Posterior vena cava (tissue), 2 donors: ENCODE data around the gene FGD3. TPM values are rescaled to one million over a fixed set of nuclear protein-coding genes. Genes with fewer than 3 reads are reported as not detected.

Source experiments
- DNase-seq: peaks from one replicate; pipeline ENCODE4 v3.0.0-alpha.2; 2020; ENCODE audit warnings: low spot score
- intact Hi-C, 2 donors: fragments of 100-400 bp; cut with DNase I; formaldehyde crosslinking; loops; one replicate each; pipeline versions ENCODE4 v1.14.1 to v1.14.2; 2022 to 2023
- total RNA-seq, 2 donors: library from RNA; stranded (reverse); fragmentation: NEBNext Ultra II Directional; extraction: Animal tissue kit (Norgen Biotek cat#: 25700); gene quantifications; one replicate each; pipeline ENCODE4 v1.2.1, GENCODE V29; 2021
- donor health status: DM: yes; HTN: yes; CAD: no.
- donor health status: DM: yes; HTN: yes; CAD: no.

FGD3 gene
- total RNA-seq, 2 donors from 2014 or later: 6.3 to 7.5 TPM

- intact Hi-C loops: no loop called here
- DNase-seq: peak; percentile 79
These were observed 75.6 kb downstream of the FGD3 start for GRCh38 chr9:93022721-93023520.

- intact Hi-C loops: no loop called here
- no peak for DNase-seq
These were observed 76.1 kb downstream of the FGD3 start for GRCh38 chr9:93023521-93023815.

GRCh38 chr9:93024646-93024910, 77.3 kb downstream of the FGD3 start:
- intact Hi-C loops: no loop called here

GRCh38 chr9:93024986-93025630, 77.8 kb downstream of the FGD3 start:
- intact Hi-C loops: no loop called here
- DNase-seq: peak; percentile 62

More at GRCh38 chr9:93024646-93024910, 77.3 kb downstream of the FGD3 start:
- no peak for DNase-seq

- DNase-seq: no peak
- intact Hi-C loops: no loop called here
These were observed 78.4 kb downstream of the FGD3 start for GRCh38 chr9:93025736-93026135.

GRCh38 chr9:93026640-93027039, 79.3 kb downstream of the FGD3 start:
- DNase-seq: no peak
- intact Hi-C loops: no loop called here

DNA sequence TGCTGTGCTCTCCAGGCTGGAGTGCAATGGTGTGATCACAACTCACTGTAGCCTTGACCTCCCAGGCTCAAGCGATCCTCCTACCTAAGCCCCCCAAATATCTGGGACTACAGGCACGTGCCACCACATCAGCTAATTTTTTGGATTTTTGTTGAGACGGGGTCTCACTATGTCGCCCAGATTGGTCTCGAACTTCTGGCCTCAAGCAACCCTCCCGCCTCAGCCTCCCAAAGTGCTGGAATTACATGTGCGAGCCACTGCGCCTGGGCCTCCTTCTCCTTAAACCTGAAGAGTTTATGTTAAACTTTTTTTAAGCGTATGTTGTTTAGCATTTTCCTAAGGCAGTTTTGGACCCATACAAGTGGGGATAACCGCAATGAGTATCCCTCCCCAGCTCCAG, 80.4 kb downstream of the FGD3 start:
- no peak for DNase-seq
- intact Hi-C loops: no loop called here

GRCh38 chr9:93028448-93029006, 81.2 kb downstream of the FGD3 start:
- no peak for DNase-seq
- intact Hi-C loops: no loop called here

GRCh38 chr9:93030642-93031628, 83.6 kb downstream of the FGD3 start:
- no peak for DNase-seq
- intact Hi-C loops: no loop called here

DNA sequence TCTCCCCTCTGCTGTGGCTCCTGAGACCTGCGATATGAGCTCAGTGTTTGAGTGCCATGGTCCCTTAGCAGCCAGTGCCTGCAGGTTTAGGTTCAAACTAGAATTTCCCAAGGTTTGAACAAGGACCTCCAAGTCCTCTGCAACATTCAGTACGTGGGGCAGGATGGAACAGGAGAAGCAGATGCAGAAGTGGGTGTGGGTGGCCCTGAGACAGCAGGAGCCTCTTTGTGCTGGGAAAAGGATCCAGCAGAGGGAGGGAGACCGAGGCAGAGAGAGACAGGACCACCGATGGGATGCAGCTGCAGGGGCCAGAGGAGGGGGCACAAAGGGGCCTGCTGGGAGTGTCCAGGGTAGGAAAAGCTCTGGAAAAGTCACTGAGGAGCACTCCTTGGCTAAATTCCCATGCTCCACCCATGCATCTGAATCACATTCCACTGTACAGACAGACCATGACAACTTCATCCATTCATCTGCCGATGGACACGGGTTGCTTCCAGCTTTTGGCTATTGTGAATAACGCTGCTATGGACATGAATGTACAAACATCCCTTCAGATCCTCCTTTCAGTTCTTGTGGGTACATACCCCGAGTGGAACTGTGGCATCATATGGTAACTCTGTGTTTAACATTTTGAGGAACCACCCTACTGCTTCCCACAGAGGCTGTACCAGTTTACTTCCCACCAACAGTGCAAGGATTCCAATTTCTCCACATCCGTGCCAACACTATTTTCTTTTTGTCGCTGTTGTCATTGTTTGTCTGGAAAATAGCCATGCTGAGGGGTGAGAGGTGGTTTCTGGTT, 84.5 kb downstream of the FGD3 start:
- intact Hi-C loops: no loop called here
- no peak for DNase-seq

GRCh38 chr9:93032545-93032944, 85.2 kb downstream of the FGD3 start:
- intact Hi-C loops: no loop called here
- DNase-seq: no peak

- intact Hi-C loops: no loop called here
- DNase-seq: no peak
These were observed 86.2 kb downstream of the FGD3 start for GRCh38 chr9:93033531-93033930.

GRCh38 chr9:93035106-93035660, 87.9 kb downstream of the FGD3 start:
- intact Hi-C loops: no loop called here
- no peak for DNase-seq

DNA sequence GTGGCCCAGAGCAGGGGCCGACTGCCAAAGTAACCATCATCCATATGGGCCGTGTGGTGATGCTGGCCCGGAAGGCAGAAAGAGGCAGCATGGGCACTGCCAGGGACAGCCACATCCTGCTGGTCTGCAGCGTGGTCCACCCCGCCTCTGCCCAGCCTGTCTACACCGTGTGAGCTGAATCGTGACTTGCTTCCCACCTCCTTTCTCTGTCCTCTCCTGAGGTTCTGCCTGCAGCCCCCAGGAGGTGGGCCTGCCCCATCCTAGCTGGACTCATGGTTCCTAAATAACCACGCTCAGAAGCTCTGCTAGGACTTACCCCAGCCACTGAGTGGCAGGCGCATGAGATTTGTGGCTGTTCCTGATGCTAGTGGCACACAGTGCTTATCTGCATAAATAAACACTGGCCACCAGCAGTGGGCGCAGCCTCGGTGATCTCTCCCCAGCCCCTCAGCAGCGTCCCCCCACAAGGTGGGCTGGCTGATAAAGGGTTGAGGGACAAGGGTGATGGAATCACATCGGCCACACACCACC, 88.6 kb downstream of the FGD3 start:
- intact Hi-C loops: no loop called here
- no peak for DNase-seq

DNA sequence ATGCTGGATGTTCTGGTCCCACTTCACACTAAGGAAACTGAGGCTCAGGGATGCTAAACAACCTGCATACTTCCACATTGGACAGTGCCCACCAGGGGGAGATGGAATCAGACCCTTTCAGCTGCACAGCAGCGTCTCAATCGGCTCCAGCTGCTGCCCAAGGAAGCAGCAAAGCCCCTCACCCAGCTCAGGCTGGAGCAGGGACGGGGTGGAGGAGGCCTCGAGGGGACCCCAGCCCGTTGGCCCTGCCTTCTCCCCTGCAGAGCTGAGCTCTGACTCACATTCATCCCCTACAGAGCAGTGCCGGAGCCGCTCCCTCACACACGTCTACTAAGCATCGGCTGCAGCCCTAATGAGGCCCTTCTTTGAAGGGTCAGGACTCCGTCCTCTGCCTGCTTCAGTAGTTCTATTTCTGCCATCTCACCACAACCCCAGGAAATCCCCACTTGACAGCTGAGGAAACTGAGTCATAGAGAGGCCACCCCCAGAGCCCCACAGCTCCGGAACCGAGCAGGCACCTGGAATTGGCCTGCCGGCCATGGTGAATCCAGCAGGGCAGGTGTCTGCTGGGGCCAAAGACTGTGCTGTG, 89.7 kb downstream of the FGD3 start:
- DNase-seq: no peak
- intact Hi-C loops: no loop called here

- intact Hi-C loops: no loop called here
These were observed 90.2 kb downstream of the FGD3 start for GRCh38 chr9:93037476-93037971.

DNA sequence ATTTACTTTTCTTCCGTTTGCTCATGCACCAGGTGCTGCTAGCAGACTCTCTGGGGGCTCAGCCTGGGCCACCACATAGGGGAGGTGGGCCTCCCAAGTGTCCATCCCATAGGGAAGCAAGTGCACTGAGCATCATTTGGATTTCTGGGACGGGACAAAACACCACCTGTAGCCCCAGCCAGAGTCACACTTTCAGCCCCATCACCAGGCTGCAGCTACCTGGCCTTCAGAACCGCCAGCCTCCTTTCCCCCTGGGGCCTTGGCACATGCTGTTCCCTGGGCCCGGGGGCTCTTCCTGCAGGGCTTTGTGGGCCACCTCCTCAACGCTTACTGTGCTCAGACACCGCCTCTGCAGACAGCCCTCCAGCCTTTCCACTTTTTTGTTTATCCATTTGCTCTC, 91.6 kb downstream of the FGD3 start:
- no peak for DNase-seq
- intact Hi-C loops: no loop called here

More at GRCh38 chr9:93037476-93037971, 90.2 kb downstream of the FGD3 start:
- DNase-seq: no peak

DNA sequence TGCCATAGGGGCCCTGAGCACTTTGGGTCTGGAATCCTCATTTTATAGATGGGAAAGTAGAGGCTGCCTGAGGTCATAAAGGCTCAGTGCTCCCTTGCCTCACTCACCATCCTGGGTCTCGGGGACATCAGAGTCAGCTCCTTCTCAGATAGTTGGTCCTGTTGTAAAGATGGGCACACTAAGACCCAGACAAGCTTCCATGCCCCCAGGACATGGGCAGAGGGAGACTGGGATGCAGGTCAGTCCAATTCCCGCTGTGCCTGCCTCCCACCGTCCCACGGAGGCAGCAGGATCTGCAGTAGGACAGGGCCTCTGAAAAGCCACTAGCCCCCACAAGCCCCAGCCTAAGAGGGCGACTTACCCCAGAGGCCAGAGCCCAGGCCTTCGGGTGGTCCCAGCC, 92.1 kb downstream of the FGD3 start:
- intact Hi-C loops: no loop called here
- no peak for DNase-seq
